Endothelial cell of umbilical vein (primary cell): ENCODE results near the gene SLC35E4.

Experiments
- EZH2 ChIP-seq: IDR thresholded peaks from 2 replicates; pipeline ENCODE4 v1.6.1; 2012; ENCODE audit warnings: borderline replicate concordance, low read depth, mild to moderate bottlenecking, moderate library complexity, low read length, inconsistent platforms; ENCODE audit not compliant: severe bottlenecking
- MYC ChIP-seq: IDR thresholded peaks from one replicate; pipeline ENCODE4 v1.6.1; 2011; ENCODE audit warnings: mild to moderate bottlenecking, low read depth, low read length
- POLR2A ChIP-seq: IDR thresholded peaks from 2 replicates; pipeline ENCODE4 v1.6.1; 2012; ENCODE audit warnings: low read depth, mild to moderate bottlenecking, control low read depth, low read length
- TF ChIP-seq, protein P1 (sequence below), 2 donors: IDR thresholded peaks; 1 replicate in 1 of 2; 2 replicates in 1 of 2; pipeline ENCODE4 v1.5.1; 2011; ENCODE audit warnings: low read length in 2 of 2, mild to moderate bottlenecking in 2 of 2, moderate library complexity in 2 of 2, control low read depth in 1 of 2, inconsistent platforms in 1 of 2, low read depth in 1 of 2; ENCODE audit not compliant: insufficient read depth in 1 of 2; ENCODE audit errors: extremely low read depth in 1 of 2

DNA sequence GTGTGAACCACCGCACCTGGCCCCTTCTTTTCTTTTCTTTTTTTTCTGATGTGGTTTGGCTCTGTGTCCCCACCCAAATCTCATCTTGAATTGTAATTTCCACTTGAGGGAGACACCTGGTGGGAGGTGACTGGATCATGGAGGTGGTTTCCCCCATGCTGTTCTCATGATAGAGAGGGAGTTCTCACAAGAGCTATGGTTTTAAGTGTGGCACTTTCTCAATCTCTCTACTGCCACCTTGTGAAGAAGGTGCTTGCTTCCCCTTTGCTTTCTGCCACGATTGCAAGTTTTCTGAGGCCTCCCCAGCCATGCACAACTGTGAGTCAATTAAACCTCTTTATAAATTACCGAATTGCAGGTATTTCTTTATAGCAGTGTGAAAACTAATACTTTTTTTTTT, 33.5 kb upstream of the SLC35E4 start:
- TF ChIP-seq, protein P1, sequence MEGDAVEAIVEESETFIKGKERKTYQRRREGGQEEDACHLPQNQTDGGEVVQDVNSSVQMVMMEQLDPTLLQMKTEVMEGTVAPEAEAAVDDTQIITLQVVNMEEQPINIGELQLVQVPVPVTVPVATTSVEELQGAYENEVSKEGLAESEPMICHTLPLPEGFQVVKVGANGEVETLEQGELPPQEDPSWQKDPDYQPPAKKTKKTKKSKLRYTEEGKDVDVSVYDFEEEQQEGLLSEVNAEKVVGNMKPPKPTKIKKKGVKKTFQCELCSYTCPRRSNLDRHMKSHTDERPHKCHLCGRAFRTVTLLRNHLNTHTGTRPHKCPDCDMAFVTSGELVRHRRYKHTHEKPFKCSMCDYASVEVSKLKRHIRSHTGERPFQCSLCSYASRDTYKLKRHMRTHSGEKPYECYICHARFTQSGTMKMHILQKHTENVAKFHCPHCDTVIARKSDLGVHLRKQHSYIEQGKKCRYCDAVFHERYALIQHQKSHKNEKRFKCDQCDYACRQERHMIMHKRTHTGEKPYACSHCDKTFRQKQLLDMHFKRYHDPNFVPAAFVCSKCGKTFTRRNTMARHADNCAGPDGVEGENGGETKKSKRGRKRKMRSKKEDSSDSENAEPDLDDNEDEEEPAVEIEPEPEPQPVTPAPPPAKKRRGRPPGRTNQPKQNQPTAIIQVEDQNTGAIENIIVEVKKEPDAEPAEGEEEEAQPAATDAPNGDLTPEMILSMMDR (IDR thresholded peaks at IDR 0.05; ENCODE audit: extremely low read depth in 1 of 2, insufficient read depth in 1 of 2, low read depth in 1 of 2, low read length in 2 of 2), result peak; percentile 17 to 53
- TF ChIP-seq MYC (no peak), EZH2 (no peak), POLR2A (no peak)
